NCI-H774 (cell line): Measurements from ENCODE around the gene RBM6.
"Not testable (repeated sequence)": the region's sequence is repeated elsewhere in the genome, so short reads cannot be mapped to it uniquely, and the experiment has no call there.

Experiments used
- DNase-seq: peaks from one replicate; lab custom pipeline; 2025; lab: John Stamatoyannopoulos, UW

RBM6 gene

DNA sequence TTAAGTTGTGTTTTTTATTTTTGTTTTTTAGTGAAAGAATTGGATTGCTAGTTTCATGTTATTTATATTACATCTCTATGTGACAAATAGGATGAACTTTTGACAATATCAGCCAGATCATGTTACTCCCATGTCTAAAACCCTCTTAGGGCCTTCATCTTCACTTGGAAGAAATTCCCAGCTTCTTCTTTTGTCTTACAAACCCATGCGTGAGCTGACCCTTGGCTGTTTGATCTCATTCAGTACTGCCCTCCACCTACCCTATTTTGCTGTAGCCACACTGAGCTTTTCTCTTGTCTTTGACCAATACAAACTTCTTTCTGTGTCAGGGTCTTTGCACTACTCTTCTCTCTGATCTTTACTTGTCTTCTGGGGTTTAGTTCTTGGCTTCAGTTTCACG is 37.0 kb downstream of the RBM6 start:
- DNase-seq: no peak

DNA sequence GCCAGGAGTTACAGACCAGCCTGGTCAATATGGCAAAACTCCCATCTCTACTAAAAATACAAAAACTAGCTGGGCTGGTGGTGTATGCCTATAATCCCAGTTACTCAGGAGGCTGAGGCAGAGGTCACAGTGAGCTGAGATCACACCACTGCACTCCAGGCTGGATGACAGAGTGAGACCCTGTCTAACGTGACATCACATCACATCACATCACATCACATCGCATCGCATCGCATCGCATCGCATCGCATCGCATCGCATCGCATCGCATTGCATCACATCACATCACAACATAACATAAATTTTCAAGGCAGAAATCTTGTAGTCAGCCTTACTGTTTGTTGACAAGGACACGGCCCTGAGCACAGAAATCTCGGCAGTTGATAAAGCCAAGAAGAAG is 44.4 kb downstream of the RBM6 start:
- DNase-seq: no peak

DNA sequence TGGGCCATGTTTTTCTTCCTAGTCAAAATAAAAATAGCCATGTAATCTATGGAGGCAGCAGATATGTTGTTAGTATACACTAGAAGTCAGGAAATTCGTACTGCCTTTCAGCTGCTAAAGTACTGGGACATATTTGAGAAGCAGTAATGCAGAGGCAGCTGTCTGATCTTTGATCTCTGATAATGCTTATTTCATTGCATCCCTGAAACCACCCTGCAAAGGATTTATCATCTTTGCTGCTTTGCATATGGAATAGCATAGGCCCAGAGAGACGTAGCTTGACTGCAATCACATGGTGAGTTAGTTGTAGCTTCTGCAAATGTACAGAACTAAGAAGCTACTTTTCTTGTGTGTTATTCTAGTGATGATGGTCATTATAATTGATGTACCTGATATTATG is 52.4 kb downstream of the RBM6 start:
- DNase-seq: no peak

DNA sequence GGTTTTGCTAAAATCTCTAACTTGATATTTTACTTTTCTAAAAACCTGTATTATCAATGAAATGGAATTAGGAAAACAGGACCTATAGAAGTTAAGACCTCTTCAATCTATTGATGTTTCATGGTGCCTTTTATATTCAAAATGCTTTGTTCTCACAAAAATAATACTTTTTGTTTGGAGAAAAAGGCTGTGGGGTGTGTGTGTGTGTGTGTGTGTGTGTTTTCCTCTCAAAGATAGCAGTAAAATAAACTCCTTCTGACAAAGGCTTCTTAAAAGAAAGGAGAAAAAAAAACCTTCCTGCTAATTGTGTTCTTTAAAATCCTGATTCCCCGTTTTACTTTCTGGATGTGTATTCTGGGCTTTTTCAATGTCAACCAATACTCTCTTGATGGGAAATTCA is 54.5 kb downstream of the RBM6 start:
- DNase-seq: no peak

DNA sequence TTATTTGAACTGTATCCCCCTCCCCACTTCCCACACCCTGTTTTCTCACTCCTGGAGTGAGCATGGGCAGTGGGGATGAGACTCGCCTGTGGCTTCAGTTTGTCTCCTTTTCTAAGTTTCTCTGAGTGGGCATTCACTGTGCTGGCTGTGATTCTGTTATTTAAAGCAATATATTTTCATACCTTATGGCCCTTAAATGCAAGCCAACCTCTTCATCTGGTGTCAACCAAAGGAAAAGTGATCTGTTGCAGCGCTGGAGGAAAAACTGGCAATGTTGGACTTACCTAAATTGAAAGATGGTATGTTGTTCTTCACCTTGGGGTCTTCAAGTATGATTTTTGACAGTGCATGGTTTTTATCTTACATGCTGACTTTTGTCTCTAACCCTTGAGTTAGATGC is 56.1 kb downstream of the RBM6 start:
- no peak for DNase-seq

DNA sequence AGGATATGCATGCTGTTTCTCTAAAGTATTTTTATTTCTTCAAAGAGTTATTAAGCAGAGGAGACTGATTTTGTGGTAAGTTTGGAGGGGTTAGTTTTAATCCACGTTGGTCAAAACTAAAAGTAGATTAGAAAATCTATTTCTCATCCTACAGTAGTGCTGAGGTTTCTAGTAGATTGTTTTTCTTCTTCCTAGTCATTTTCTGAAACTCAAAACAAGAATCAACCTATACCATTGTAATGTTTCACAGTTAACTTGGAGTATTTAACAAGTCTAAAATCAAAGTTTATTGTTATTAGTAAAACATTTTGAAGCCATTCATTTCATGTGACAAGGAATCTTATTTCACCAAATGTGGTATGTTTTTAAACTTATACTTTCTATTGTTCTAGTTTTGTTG is 57.9 kb downstream of the RBM6 start:
- no peak for DNase-seq

DNA sequence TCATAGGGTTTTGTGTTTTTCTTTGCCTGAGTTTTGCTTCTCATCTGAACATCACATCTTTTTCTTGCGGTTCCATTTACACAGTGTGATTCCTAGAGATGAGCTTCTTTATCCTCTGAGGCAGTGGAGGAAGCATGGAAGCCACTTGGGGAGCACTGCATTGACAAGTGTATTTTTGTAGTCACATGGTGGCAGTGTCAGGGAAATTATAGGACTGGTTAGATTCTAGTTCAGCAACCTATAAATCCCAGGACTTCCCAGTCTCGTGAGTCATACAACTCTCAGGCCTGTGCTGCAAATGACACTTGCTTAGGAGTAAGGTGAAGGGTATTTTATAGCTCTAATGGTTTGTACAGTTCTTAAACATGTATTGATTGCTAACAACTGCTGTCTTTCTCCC is 58.4 kb downstream of the RBM6 start:
- DNase-seq: no peak

DNA sequence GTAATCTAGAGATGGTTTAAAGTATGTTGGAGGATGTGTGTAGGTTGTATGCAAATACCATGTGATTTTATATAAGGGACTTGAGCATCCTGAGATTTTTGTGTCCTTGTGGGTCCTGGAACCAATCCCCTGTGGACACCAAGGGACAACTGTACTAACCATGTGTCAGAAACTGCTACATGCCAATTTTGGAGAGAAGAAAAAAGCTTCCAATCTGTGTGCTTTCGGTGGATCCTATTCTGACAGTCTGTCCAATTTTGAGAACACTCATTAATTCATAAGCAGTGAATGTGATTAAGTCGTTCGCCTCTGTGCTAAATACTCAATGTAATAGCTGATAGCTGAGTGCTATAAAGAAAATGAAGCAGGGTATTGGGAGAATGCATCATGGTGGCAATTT is 61.6 kb downstream of the RBM6 start:
- DNase-seq: no peak

DNA sequence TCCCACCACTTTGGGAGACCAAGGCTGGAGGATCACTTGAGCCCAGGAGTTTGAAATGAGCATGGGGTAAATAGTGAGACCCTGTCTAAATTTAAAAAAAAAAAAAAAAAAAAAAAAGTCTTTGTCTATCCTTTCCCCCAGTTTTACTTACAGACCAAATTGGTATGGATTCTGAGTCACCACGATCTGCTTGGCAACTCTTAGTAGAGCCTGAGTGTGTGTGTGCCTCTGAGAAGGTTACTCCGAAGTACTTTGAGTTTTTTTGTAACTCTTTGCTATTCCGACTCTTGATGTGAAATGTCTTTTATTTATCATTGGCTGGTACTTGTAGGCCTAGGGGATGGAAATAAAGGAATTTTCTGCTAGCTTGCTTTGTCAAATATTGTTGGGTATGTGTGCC is 63.3 kb downstream of the RBM6 start:
- no peak for DNase-seq

DNA sequence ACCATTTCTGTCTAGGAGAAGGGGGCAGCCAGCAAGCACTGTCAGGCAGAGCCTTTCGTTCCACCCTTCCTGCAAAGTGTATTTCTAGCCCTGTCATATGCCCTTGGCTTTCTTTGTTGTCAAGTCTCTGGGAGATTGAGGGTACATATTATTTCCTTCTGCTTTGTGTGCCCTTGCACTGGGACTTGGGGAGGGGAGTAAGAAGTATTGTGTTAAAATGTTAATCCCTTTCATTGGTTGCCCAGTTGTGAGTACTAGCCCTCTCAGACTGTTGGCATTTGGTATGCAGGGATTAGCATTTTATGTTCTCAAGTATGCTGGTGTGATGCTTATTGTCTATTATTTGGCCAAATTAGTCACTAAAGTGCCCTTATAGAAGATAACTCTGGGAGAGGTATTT is 63.9 kb downstream of the RBM6 start:
- DNase-seq: no peak

DNA sequence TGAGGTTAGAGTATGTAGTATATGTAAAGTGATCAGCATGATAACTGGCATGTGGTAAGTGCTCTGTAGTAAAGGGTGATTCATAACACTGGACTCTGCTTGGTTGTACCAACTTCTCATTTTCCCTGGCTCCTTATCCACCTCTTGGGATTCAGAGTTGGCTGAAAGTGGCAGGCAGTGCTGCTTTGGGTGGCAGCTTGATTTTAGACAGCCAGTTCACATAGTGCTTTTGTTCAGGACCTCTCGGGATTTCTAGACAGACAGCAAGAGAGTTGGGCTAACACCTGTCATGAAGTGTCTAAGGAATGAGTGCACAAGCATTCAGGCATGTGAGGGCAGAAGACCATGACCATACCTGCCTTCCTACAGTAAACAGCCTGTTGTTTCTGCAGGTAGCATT is 69.0 kb downstream of the RBM6 start:
- DNase-seq: no peak

DNA sequence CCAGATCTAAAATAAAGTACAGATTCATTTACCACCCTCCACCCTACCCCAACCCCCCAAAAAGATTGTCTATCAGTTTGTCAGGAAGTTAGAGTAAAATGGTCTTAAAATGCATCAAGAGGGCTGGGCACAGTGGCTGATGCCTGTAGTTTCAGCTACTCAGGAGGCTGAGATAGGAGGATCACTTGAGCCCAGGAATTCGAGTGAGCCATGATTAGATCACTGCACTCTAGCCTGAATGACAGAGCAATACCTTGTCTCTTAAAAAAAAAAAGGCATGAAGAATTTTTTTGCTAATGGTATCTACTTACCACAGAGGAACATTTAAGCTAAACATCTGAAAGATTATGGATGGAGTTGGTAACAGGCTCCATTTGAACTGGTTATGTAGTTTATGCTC is 71.0 kb downstream of the RBM6 start:
- DNase-seq: no peak

DNA sequence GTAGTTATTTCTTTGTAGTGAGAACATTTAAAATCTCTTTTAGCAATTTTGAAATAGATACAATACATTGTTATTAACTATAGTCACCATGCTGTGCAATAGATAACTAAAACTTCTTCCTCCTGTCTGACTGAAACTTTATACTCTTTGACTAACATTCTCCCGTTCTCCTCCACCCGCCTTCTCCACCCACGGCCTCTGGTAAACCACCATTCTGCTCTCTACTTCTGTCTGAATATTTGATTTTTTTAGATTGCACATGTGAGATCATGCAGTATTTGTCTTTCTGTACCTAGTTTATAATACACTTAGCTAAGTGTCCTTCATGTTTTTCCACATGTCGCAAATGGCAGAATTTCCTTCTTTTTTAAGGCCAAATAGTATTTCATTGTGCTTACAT is 76.0 kb downstream of the RBM6 start:
- DNase-seq: no peak

DNA sequence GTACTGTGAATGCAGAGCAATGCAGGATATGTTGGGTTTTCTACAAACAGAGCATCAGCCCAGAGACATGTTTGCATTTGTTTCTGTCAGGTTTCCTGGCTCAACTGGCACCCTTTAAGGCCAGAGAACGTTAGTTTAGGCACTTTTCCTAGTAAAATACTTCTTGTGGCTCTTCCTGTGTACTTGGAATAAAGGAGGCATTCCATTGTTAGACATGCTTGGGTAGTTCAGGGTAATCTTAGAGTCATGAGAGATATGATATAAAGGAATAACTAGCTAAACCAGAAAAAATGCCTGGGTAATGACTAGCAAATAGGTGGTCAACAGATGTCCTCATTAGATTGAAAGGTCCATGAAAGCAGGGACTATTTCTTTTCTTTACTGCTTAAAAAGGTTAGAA is 88.4 kb downstream of the RBM6 start:
- DNase-seq: no peak

DNA sequence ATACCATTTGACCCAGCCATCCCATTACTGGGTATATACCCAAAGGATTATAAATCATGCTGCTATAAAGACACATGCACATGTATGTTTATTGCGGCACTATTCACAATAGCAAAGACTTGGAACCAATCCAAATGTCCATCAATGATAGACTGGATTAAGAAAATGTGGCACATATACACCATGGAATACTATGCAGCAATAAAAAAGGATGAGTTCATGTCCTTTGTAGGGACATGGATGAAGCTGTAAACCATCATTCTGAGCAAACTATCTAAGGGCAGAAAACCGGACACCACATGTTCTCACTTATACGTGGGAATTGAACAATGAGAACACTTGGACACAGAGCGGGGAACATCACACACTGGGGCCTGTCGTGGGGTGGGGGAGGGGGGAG is 91.3 kb downstream of the RBM6 start:
- DNase-seq: not testable (repeated sequence)

DNA sequence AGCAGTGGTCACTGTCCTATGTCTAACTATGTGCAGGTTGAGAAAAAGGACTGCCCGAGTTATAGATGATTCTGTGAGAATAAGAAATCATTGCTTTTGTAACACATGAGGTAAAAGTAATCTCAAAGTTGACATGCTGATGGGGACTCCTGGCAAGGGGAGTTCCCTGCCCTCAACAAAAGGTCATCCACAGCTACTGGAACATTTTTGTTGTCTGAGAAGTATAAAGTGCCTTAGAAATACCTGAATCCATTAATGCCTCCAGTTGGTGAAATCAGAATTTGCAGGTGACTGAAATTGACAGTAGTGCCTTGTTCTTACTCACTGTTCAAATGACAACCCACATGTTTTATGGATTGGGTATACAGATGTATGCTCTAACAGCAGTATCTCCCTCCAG is 105.0 kb downstream of the RBM6 start:
- no peak for DNase-seq

DNA sequence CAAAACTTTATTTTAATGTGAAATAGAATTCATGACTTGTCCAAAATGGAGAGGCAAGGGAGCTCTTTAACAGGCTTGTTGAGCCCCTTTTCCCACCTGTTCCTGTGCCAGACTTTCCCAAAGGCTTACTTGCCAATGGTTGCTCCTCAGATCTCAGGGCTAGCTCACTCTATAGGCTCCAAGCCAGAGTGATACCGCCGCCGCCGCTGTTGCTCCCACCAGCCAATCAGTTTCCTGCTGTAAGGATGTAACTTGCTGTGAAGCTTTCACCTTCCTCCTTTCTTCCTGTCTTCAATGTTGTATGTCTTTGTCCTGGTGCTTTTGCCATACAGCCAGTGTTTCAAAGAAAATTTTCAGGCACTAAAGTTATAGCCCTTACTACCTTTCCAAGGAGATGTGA is 107.5 kb downstream of the RBM6 start:
- DNase-seq: no peak

DNA sequence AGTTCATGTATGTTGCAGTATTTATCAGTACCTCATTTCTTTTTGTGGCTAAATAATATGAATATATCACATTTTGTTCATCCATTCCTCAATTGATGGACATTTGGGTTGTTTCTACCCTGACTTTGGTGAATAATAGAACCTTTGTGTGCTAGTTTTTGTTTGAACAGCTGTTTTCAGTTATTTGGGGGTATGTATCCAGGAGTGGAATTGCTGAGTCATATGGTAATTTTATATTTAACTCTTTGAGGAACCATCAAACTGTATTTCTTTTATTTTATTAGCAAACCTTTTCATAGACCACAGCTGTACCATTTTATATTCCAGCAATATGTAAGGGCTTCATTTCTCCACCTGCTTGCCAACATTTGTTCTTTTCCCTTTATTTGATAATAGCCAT is 110.4 kb downstream of the RBM6 start:
- no peak for DNase-seq

DNA sequence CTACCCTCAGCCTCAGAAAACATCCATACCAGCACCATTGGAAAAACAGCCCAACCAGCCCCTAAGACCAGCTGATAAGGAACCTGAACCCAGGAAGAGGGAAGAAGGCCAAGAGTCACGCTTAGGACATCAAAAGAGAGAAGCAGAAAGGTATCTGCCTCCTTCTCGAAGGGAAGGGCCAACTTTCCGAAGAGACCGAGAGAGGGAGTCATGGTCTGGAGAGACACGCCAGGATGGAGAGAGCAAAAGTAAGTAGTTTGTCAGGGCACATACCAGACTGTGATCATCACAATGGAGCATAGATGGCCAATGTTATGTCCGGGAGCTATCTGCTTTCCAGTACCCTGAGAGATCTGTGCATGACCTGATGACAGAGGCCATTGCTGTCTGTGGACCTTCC is 117.8 kb downstream of the RBM6 start:
- no peak for DNase-seq

DNA sequence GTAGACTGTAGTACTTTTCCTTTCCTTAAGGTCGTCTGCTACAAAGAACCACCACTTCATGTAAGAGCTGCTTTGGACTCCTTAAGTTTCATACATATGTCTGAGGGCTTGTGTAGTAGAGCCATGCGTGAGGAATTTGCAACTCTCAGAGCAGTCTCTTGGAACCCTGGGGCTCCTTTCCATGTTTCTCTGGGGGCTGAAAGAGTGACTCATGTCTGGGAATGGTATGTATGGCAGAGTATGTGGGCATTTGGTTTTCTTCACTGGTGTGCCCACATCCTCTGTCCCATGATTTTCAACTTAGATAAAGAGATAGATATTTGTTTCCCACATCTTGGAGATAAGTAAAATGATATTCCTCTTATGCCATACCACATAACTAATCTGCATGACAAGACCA is 128.2 kb downstream of the RBM6 start:
- no peak for DNase-seq

DNA sequence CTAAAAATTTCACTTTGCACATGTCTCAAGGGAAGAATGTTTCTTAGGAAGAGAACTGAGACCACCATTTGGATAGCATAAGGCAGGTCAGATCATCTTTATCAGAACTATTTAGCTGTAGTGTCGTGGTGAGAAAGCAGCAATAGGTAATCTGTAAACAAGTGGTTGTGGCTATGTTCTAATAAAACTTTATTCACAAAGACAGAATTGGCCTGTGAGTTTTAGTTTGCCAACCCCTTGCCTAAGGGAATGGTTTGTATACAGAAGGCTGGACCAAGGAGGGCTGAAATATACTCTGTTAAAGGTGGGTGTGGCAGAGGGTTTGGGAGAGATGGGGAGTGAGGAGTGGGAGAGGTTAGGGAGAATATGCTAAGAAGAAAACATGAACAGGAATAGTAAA is 138.1 kb downstream of the RBM6 start:
- no peak for DNase-seq

DNA sequence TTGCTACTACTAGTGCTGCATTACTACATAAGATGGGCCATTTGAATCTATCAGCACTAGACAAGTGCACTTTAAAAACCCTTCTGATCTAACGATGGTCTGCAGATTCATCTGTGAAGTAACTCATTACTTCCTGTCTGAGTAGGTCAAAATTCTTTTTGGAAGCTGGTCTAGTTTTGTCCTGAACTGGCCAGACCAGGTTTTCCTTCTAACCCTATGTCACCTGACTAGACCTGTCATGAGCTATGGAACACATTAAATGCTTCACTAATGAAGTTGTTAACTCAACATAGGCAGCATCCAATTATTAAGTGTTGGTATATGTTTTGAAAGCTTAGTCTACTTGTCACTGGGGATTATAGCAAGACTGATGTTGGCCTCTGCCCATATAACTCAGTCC is 138.7 kb downstream of the RBM6 start:
- no peak for DNase-seq

DNA sequence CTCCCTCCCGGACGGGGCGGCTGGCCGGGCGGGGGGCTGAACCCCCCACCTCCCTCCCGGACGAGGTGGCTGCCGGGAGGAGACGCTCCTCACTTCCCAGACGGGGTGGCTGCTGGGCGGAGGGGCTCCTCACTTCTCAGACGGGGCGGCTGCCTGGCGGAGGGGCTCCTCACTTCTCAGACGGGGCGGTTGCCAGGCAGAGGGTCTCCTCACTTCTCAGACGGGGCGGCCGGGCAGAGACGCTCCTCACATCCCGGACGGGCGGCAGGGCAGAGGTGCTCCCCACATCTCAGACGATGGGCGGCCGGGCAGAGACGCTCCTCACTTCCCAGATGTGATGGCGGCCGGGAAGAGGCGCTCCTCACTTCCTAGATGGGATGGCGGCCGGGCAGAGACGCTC is 145.0 kb downstream of the RBM6 start:
- not testable (repeated sequence) for DNase-seq

DNA sequence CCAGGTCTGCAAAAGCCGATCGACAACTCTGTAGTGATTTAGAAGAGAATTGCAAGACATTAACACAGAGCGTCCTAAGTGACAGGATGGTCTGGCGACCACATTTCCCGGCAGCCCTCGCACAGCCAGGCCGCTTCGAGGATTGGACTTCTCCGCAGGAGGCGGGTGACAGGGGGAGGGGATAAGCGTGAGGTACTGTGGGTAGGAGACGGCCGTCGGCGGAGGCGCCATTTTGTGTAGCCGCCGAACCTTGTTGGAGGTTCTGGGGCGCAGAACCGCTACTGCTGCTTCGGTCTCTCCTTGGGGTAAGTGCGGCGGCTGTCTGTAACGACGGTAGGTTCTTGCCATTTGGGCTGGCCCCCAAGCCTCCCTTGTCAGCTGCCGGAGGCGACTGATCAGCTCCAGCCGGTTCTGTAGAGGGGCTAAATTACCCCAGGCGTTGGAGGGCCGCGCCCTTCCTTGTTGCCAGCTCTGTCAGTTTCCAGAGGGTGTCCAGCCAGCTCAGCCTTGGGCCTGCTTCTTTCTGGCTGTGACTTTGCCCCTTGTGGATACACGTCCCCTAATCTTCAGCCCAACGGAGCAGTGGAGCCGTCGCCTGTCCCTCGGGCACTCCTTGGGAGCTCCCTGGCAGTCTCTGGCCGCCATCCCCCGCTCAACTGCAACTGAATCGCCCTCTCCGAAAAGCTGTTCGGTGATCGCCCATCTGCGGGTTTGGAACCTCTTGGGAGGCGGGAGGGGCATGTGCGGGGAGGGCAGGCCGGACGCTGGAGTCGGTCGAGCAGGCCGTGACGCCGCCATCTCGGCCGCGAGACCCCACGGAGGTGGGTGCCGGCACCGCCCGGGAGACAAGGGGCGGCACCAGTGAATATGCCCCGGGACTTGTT is 149.0 kb downstream of the RBM6 start, which contains the start of gene RBM5:
Gene RBM5, plus strand, starts transcription at position 195 of the 884 bp plus-strand sequence. CDS start 1,516 bp downstream, outside the sequence.
- DNase-seq: peak; percentile 62
